GM23248 (cell line): ENCODE measurements around the gene DGKQ. TPM values are rescaled to one million over a fixed set of nuclear protein-coding genes. Genes with fewer than 3 reads are reported as not detected.
"Not testable (repeated sequence)": the region's sequence is repeated elsewhere in the genome, so short reads cannot be mapped to it uniquely, and the experiment has no call there.

ENCODE experiments used
- DNase-seq: peaks from one replicate; pipeline ENCODE4 v3.0.0-alpha.2; 2015
- H2AFZ ChIP-seq: fragments of 200-600 bp; sonication (generic); 2 replicates; pipeline ENCODE4 v1.6.1; 2016; ENCODE audit warnings: antibody characterized with exemption
- H3F3A ChIP-seq: fragments of 200-600 bp; sonication (generic); 2 replicates; pipeline ENCODE4 v1.6.1; 2016; ENCODE audit warnings: mild to moderate bottlenecking, antibody characterized with exemption, mixed run types; ENCODE audit not compliant: insufficient read depth
- H3K27ac ChIP-seq: fragments of 200-600 bp; sonication (generic); 2 replicates; pipeline ENCODE4 v1.5.1; 2016; ENCODE audit warnings: mild to moderate bottlenecking
- H3K27me3 ChIP-seq: fragments of 200-600 bp; sonication (generic); replicated peaks from 2 replicates; pipeline ENCODE4 v1.6.1; 2016; ENCODE audit warnings: mild to moderate bottlenecking; ENCODE audit not compliant: insufficient read depth
- H3K36me3 ChIP-seq: fragments of 200-600 bp; sonication (generic); 2 replicates; pipeline ENCODE4 v1.6.1; 2016; ENCODE audit warnings: low read depth, mild to moderate bottlenecking
- H3K4me1 ChIP-seq: fragments of 200-600 bp; sonication (generic); 2 replicates; pipeline ENCODE4 v1.6.1; 2016; ENCODE audit warnings: mild to moderate bottlenecking; ENCODE audit not compliant: insufficient read depth
- H3K4me2 ChIP-seq: fragments of 200-600 bp; sonication (generic); one replicate; pipeline ENCODE4 v1.6.1; 2016; ENCODE audit warnings: mild to moderate bottlenecking; ENCODE audit not compliant: unreplicated experiment
- H3K4me3 ChIP-seq: fragments of 200-600 bp; sonication (generic); 2 replicates; pipeline ENCODE4 v1.5.1; 2016; ENCODE audit warnings: mild to moderate bottlenecking
- H3K79me2 ChIP-seq: fragments of 200-600 bp; sonication (generic); 2 replicates; pipeline ENCODE4 v1.6.1; 2016; ENCODE audit warnings: mild to moderate bottlenecking; ENCODE audit not compliant: insufficient read depth
- H3K9ac ChIP-seq: fragments of 200-600 bp; sonication (generic); 2 replicates; pipeline ENCODE4 v1.6.1; 2016; ENCODE audit warnings: mild to moderate bottlenecking
- H3K9me2 ChIP-seq: fragments of 200-600 bp; sonication (generic); 2 replicates; pipeline ENCODE4 v1.6.1; 2016; ENCODE audit warnings: mixed run types, mild to moderate bottlenecking, moderate library complexity; ENCODE audit not compliant: insufficient read depth
- H3K9me3 ChIP-seq: fragments of 200-600 bp; sonication (generic); one replicate; pipeline ENCODE4 v1.6.1; 2017; ENCODE audit warnings: low read depth
- H4K20me1 ChIP-seq: fragments of 200-600 bp; sonication (generic); 2 replicates; pipeline ENCODE4 v1.6.0; 2016; ENCODE audit not compliant: insufficient read depth
- EZH2 ChIP-seq: fragments of 200-600 bp; sonication (generic); IDR thresholded peaks from 2 replicates; pipeline ENCODE4 v1.6.1; 2018; ENCODE audit warnings: antibody characterized with exemption, mild to moderate bottlenecking; ENCODE audit not compliant: insufficient read depth, poor library complexity, severe bottlenecking
- EZH2phosphoT487 ChIP-seq: fragments of 200-600 bp; sonication (generic); IDR thresholded peaks from 2 replicates; pipeline ENCODE4 v1.6.1; 2018; ENCODE audit warnings: antibody characterized with exemption, moderate library complexity, mild to moderate bottlenecking, low read depth; ENCODE audit not compliant: insufficient read depth
- WGBS, 2 experiments: methylation state at CpG; one replicate each; pipeline ENCODE4 v1.1.6; 2015 to 2017; ENCODE audit warnings: low lambda C conversion rate in 2 of 2, low coverage in 1 of 2; ENCODE audit errors: missing lambda C conversion rate in 2 of 2; 5-methylcytosine and 5-hydroxymethylcytosine counted together
- in situ Hi-C: fragments of 300-500 bp; cut with MboI; formaldehyde crosslinking; loops from 2 replicates; pipeline ENCODE4 v1.15.0; 2020
- polyA plus RNA-seq: library from polyadenylated mRNA; unstranded; fragments of >200 nt; fragmentation: Nextera tagmentation; extraction: Ambion mirVana; gene quantifications from 2 replicates; pipeline ENCODE4 v1.2.1, GENCODE V29; 2016
- total RNA-seq: library from RNA; depleted of rRNA; stranded (reverse); fragments of >200 nt; shearing (Covaris generic); gene quantifications from 2 replicates; pipeline ENCODE4 v1.2.3, GENCODE V29; 2014

DGKQ gene
- total and polyA plus RNA-seq, 2 experiments from 2014 or later = 1.9 to 18.2 TPM

DNA sequence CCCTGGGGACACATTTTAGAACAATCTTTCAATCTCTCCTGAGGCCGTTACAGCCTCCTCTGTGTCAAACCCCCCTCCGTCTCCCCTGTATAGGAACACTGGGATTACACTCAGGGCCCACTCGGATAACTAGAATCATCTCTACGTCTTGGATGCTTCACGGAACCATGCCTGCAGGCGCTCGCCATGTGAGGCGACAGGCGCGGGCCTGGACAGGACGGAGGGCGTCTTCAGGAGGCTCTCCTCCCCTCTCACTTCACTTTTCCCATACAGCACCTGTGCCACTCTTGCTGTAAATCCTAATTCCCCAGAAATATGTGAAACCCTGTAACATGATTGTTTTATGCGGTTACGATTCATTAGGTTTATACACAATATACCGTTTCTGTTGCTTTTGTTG, 9.4 kb upstream of the DGKQ start:
- Histone ChIP-seq H3K4me3 (no peak overlapping the region), H3K9me2 (no peaks in the 10 kb centered on the region), H3K9me3 (no peaks in the 10 kb centered on the region), H3K79me2 (no peaks in the 10 kb centered on the region), H3K27me3 (no peaks in the 10 kb centered on the region), H3K36me3 (no peaks in the 10 kb centered on the region), H2AFZ (no peak overlapping the region), H3F3A (0 out of 2 replicates have a peak, but pooled peaks cover 10% of the 10 kb centered on the region), H3K9ac (no peak overlapping the region), H4K20me1 (no peaks in the 10 kb centered on the region), H3K4me1 (peaks cover 26% of the 10 kb centered on the region), H3K27ac (no peak overlapping the region), H3K4me2 (no peak overlapping the region)
- in situ Hi-C loops = no loop called here
- 94 to 96% methylated on average over 15 of the region's 15 CpGs for WGBS, 2 experiments
- TF ChIP-seq EZH2phosphoT487 = no peak
- TF ChIP-seq EZH2 = no peak
- DNase-seq = no peak

DNA sequence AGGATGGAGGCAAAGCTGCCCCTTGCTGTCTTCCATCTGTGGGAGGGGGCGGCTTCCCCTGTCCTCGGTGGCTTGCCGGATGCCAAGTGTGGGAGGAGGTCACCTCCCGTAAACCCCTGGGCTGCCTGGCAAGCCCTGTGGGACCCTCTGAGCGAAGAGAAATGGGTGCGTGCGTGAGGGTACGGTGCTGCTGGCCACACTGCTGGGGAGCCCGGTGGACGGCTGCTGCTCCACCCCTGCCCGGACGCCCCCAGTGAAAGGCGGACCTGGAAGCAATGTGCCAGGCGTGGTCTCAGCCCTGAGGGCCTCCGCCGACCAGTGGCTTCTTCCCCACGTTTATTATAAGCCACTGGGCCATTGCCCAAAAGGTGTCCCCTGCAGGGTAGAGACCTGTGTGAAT, 8.9 kb upstream of the DGKQ start:
- Histone ChIP-seq H3K9me2 (no peaks in the 10 kb centered on the region), H3K4me3 (no peak overlapping the region), H4K20me1 (no peaks in the 10 kb centered on the region), H2AFZ (no peak overlapping the region), H3K79me2 (no peaks in the 10 kb centered on the region), H3K27me3 (no peaks in the 10 kb centered on the region), H3K9me3 (no peaks in the 10 kb centered on the region), H3K27ac (no peak overlapping the region), H3K9ac (no peak overlapping the region), H3F3A (0 out of 2 replicates have a peak, but pooled peaks cover 10% of the 10 kb centered on the region), H3K36me3 (no peaks in the 10 kb centered on the region), H3K4me2 (no peak overlapping the region), H3K4me1 (peaks cover 26% of the 10 kb centered on the region)
- TF ChIP-seq EZH2phosphoT487 (no peak), EZH2 (no peak)
- 88 to 90% methylated on average over 17 of the region's 17 CpGs for WGBS, 2 experiments
- DNase-seq = no peak
- in situ Hi-C loops = no loop called here

DNA sequence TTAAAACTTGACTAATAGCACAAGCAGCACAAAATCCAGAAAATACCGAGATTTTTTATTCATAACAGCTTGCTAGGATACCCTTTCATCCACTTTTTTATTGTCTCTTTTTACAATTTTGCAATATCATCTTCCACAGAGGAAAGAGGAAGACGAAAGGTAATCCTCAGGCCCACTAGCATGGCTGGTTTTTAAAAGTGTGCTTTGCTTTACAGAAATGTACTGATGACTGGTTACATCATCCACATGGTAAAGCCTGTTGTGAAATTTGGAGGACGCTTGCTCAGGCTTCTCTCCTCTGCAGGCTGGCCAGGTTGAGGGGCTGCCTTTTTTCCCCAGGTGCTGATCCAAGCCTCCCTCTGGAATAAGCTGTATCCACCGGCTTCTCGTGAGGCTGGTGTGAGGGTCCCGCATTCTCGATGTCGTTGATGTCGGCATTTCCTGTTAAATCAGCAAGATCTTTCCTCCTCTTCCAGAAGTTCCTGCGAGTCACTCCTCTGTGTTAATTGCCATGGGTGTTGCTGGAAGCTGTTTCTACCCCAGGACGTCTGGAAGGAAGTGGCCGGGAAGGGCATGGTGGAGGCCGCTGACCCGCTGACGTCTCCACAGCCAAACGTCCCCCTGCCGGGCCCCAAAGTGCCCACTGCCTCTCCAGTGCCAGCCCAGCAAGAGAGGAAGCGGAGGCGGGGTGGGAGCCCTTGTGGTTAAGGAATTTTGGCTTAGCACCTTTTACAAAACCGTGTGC, 5.8 kb upstream of the DGKQ start:
- Histone ChIP-seq H3K9ac (peak overlapping the region; percentile 30; the same call in 1 of the 2 replicates), H3K36me3 (no peaks in the 10 kb centered on the region), H3K9me2 (no peaks in the 10 kb centered on the region), H3K4me3 (no peak overlapping the region), H3K4me2 (peak overlapping the region; percentile 7), H3K27ac (peak overlapping the region; percentile 32), H3K27me3 (no peaks in the 10 kb centered on the region), H3K4me1 (peaks cover 8% of the 10 kb centered on the region), H2AFZ (peak overlapping the region; percentile 90), H3K9me3 (no peaks in the 10 kb centered on the region), H3K79me2 (no peaks in the 10 kb centered on the region), H4K20me1 (no peaks in the 10 kb centered on the region), H3F3A (no peaks in the 10 kb centered on the region)
- DNase-seq = peak; percentile 70
- in situ Hi-C loops = no loop called here
- 61 to 66% methylated on average over 20 of the region's 20 CpGs for WGBS, 2 experiments
- TF ChIP-seq EZH2 (no peak), EZH2phosphoT487 (no peak)

DNA sequence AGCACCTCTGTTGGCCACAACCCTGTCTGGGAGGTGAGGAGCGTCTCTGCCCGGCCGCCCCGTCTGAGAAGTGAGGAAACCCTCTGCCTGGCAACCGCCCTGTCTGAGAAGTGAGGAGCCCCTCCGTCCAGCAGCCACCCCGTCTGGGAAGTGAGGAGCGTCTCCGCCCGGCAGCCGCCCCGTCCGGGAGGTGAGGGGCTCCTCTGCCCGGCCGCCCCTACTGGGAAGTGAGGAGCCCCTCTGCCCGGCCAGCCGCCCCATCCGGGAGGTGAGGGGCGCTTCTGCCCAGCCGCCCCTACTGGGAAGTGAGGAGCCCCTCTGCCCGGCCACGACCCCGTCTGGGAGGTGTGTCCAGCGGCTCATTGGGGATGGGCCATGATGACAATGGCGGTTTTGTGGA, 2.6 kb upstream of the DGKQ start:
- peaks cover 13% of the 10 kb centered on the region for H3K4me1 ChIP-seq
- H3F3A ChIP-seq, H3K27me3 ChIP-seq, H3K4me2 ChIP-seq, H4K20me1 ChIP-seq, H3K27ac ChIP-seq, H3K4me3 ChIP-seq, H3K9me3 ChIP-seq, H3K36me3 ChIP-seq, H3K9ac ChIP-seq, DNase-seq, in situ Hi-C loops, H2AFZ ChIP-seq, H3K9me2 ChIP-seq: not testable (repeated sequence)
- WGBS, 2 experiments = 97% methylated on average over 22 of the region's 25 CpGs; no CpG with 5 or more reads in 1 of the 2 experiments
- H3K79me2 ChIP-seq = peaks cover 14% of the 10 kb centered on the region; the same call in 1 of the 2 replicates
